ENCODE results near the gene HEG1.

HEG1 gene

GRCh38 chr3:125051715-125052581, 3.8 kb downstream of the HEG1 start:
- H3K27ac ChIP-seq (replicated peaks; ENCODE audit: low read length) = peak overlapping the region; percentile 15
- no peak overlapping the region for H4K8ac ChIP-seq (ENCODE audit: low read depth, low read length)
- H3K18ac ChIP-seq (ENCODE audit: low read length) = peak overlapping the region; percentile 33
- no peak overlapping the region for H3K4ac ChIP-seq (ENCODE audit: low read length)
- peaks cover 0 to 4% (median under 1%) of the 10 kb centered on the region in 3 experiments for H3K27me3 ChIP-seq (ENCODE audit: control insufficient read depth in 3 of 3, insufficient read depth in 3 of 3, low read depth in 1 of 3, low read length in 3 of 3)
- no peak for DNase-seq (ENCODE audit: low spot score)
- WGBS, 2 donors (ENCODE audit: extremely low coverage in 2 of 2, insufficient read length in 2 of 2, insufficient replicate concordance in 1 of 2) = no CpG with 5 or more reads among the region's 14 CpGs
- peaks cover 0 to 18% of the 10 kb centered on the region in 2 donors for H3K36me3 ChIP-seq (replicated peaks in 1 of 2; ENCODE audit: control insufficient read depth in 2 of 2, insufficient read depth in 2 of 2, low read length in 2 of 2)
- peaks cover 25 to 35% of the 10 kb centered on the region in 2 donors for H3K4me1 ChIP-seq (ENCODE audit: control insufficient read depth in 2 of 2, insufficient read depth in 1 of 2, low read depth in 1 of 2, low read length in 2 of 2)
- no peak overlapping the region for H3K14ac ChIP-seq (ENCODE audit: low read length)
- H3K9ac ChIP-seq (ENCODE audit: low read depth, low read length, poor library complexity) = no peak overlapping the region
- H2AFZ ChIP-seq (ENCODE audit: low read length) = peak overlapping the region; percentile 43
- H3K9me3 ChIP-seq (replicated peaks in 1 of 2; ENCODE audit: control insufficient read depth in 2 of 2, insufficient read depth in 1 of 2, low read depth in 1 of 2, low read length in 2 of 2) = peaks cover 0 to 2% of the 10 kb centered on the region in 2 donors
- H2BK15ac ChIP-seq (ENCODE audit: low read length) = no peak overlapping the region
- peak overlapping the region; percentile 51 for H3K4me2 ChIP-seq (ENCODE audit: insufficient read depth, low read length, poor library complexity, severe bottlenecking)
- no peak overlapping the region for H2BK5ac ChIP-seq (ENCODE audit: low read length)
- no peak overlapping the region for H2BK12ac ChIP-seq (ENCODE audit: low read length)
- H3K23ac ChIP-seq (ENCODE audit: low read depth, low read length, poor library complexity) = no peak overlapping the region
- no peaks in the 10 kb centered on the region for H3K79me1 ChIP-seq (ENCODE audit: low read depth, low read length)
- peak overlapping the region in 1 of 2 donors; percentile 28 for H3K4me3 ChIP-seq (ENCODE audit: low read length in 2 of 2)
- no peak overlapping the region for H2AK5ac ChIP-seq (ENCODE audit: low read depth, low read length)
- no peak overlapping the region for H2BK120ac ChIP-seq (ENCODE audit: low read depth, low read length)
- no peak overlapping the region for H4K91ac ChIP-seq (ENCODE audit: low read depth, low read length, poor library complexity)

GRCh38 chr3:125051205-125051604, 4.6 kb downstream of the HEG1 start:
- no peak overlapping the region for H2BK5ac ChIP-seq (ENCODE audit: low read length)
- no peak overlapping the region for H3K9ac ChIP-seq (ENCODE audit: low read depth, low read length, poor library complexity)
- no peak overlapping the region for H3K4me3 ChIP-seq (ENCODE audit: low read length in 2 of 2)
- H2AFZ ChIP-seq (ENCODE audit: low read length) = no peak overlapping the region
- H3K14ac ChIP-seq (ENCODE audit: low read length) = no peak overlapping the region
- peaks cover 0 to 24% of the 10 kb centered on the region in 2 donors for H3K36me3 ChIP-seq (replicated peaks in 1 of 2; ENCODE audit: control insufficient read depth in 2 of 2, insufficient read depth in 2 of 2, low read length in 2 of 2)
- no peaks in the 10 kb centered on the region for H3K79me1 ChIP-seq (ENCODE audit: low read depth, low read length)
- no peak overlapping the region for H2AK5ac ChIP-seq (ENCODE audit: low read depth, low read length)
- no peaks in the 10 kb centered on the region for H3K27me3 ChIP-seq (ENCODE audit: control insufficient read depth in 3 of 3, insufficient read depth in 3 of 3, low read depth in 1 of 3, low read length in 3 of 3)
- no peak overlapping the region for H3K27ac ChIP-seq (replicated peaks; ENCODE audit: low read length)
- H4K91ac ChIP-seq (ENCODE audit: low read depth, low read length, poor library complexity) = no peak overlapping the region
- H2BK120ac ChIP-seq (ENCODE audit: low read depth, low read length) = no peak overlapping the region
- H2BK12ac ChIP-seq (ENCODE audit: low read length) = no peak overlapping the region
- WGBS, 2 donors (ENCODE audit: extremely low coverage in 2 of 2, insufficient read length in 2 of 2, insufficient replicate concordance in 1 of 2) = no CpG with 5 or more reads among the region's 7 CpGs
- no peak overlapping the region for H3K18ac ChIP-seq (ENCODE audit: low read length)
- DNase-seq (ENCODE audit: low spot score) = no peak
- H3K23ac ChIP-seq (ENCODE audit: low read depth, low read length, poor library complexity) = no peak overlapping the region
- peaks cover 0 to 3% of the 10 kb centered on the region in 2 donors for H3K9me3 ChIP-seq (replicated peaks in 1 of 2; ENCODE audit: control insufficient read depth in 2 of 2, insufficient read depth in 1 of 2, low read depth in 1 of 2, low read length in 2 of 2)
- no peak overlapping the region for H4K8ac ChIP-seq (ENCODE audit: low read depth, low read length)
- no peak overlapping the region for H3K4ac ChIP-seq (ENCODE audit: low read length)
- H3K4me2 ChIP-seq (ENCODE audit: insufficient read depth, low read length, poor library complexity, severe bottlenecking) = no peak overlapping the region
- no peak overlapping the region for H2BK15ac ChIP-seq (ENCODE audit: low read length)
- peaks cover 22 to 31% of the 10 kb centered on the region in 2 donors for H3K4me1 ChIP-seq (ENCODE audit: control insufficient read depth in 2 of 2, insufficient read depth in 1 of 2, low read depth in 1 of 2, low read length in 2 of 2)

GRCh38 chr3:125050488-125051090, 5.2 kb downstream of the HEG1 start:
- Histone ChIP-seq H2BK5ac (ENCODE audit: low read length) (no peak overlapping the region), H3K9me3 (replicated peaks in 1 of 2; ENCODE audit: control insufficient read depth in 2 of 2, insufficient read depth in 1 of 2, low read depth in 1 of 2, low read length in 2 of 2) (peaks cover 0 to 3% of the 10 kb centered on the region in 2 donors), H2BK15ac (ENCODE audit: low read length) (no peak overlapping the region), H2AK5ac (ENCODE audit: low read depth, low read length) (no peak overlapping the region), H2AFZ (ENCODE audit: low read length) (no peak overlapping the region), H3K9ac (ENCODE audit: low read depth, low read length, poor library complexity) (no peak overlapping the region), H3K4me2 (ENCODE audit: insufficient read depth, low read length, poor library complexity, severe bottlenecking) (no peak overlapping the region), H2BK120ac (ENCODE audit: low read depth, low read length) (no peak overlapping the region), H3K79me1 (ENCODE audit: low read depth, low read length) (no peaks in the 10 kb centered on the region), H3K4me1 (ENCODE audit: control insufficient read depth in 2 of 2, insufficient read depth in 1 of 2, low read depth in 1 of 2, low read length in 2 of 2) (peaks cover 22 to 31% of the 10 kb centered on the region in 2 donors), H3K27ac (replicated peaks; ENCODE audit: low read length) (no peak overlapping the region), H3K4me3 (ENCODE audit: low read length in 2 of 2) (no peak overlapping the region), H4K91ac (ENCODE audit: low read depth, low read length, poor library complexity) (no peak overlapping the region), H3K14ac (ENCODE audit: low read length) (no peak overlapping the region), H2BK12ac (ENCODE audit: low read length) (no peak overlapping the region), H3K4ac (ENCODE audit: low read length) (no peak overlapping the region), H3K27me3 (ENCODE audit: control insufficient read depth in 3 of 3, insufficient read depth in 3 of 3, low read depth in 1 of 3, low read length in 3 of 3) (no peaks in the 10 kb centered on the region), H4K8ac (ENCODE audit: low read depth, low read length) (no peak overlapping the region), H3K23ac (ENCODE audit: low read depth, low read length, poor library complexity) (no peak overlapping the region), H3K36me3 (replicated peaks in 1 of 2; ENCODE audit: control insufficient read depth in 2 of 2, insufficient read depth in 2 of 2, low read length in 2 of 2) (peaks cover 0 to 24% of the 10 kb centered on the region in 2 donors), H3K18ac (ENCODE audit: low read length) (no peak overlapping the region)
- WGBS, 2 donors (ENCODE audit: extremely low coverage in 2 of 2, insufficient read length in 2 of 2, insufficient replicate concordance in 1 of 2) = no CpG with 5 or more reads among the region's 6 CpGs
- DNase-seq (ENCODE audit: low spot score) = no peak

- no peak overlapping the region for H3K27ac ChIP-seq (replicated peaks; ENCODE audit: low read length)
- H3K14ac ChIP-seq (ENCODE audit: low read length) = no peak overlapping the region
- H3K9ac ChIP-seq (ENCODE audit: low read depth, low read length, poor library complexity) = no peak overlapping the region
- H3K36me3 ChIP-seq (replicated peaks in 1 of 2; ENCODE audit: control insufficient read depth in 2 of 2, insufficient read depth in 2 of 2, low read length in 2 of 2) = peaks cover 0 to 24% of the 10 kb centered on the region in 2 donors
- H2BK120ac ChIP-seq (ENCODE audit: low read depth, low read length) = no peak overlapping the region
- no peak overlapping the region for H2BK5ac ChIP-seq (ENCODE audit: low read length)
- no peaks in the 10 kb centered on the region for H3K27me3 ChIP-seq (ENCODE audit: control insufficient read depth in 3 of 3, insufficient read depth in 3 of 3, low read depth in 1 of 3, low read length in 3 of 3)
- no peak overlapping the region for H2BK15ac ChIP-seq (ENCODE audit: low read length)
- H3K4me1 ChIP-seq (ENCODE audit: control insufficient read depth in 2 of 2, insufficient read depth in 1 of 2, low read depth in 1 of 2, low read length in 2 of 2) = peaks cover 30 to 35% of the 10 kb centered on the region in 2 donors
- H2AFZ ChIP-seq (ENCODE audit: low read length) = no peak overlapping the region
- H2AK5ac ChIP-seq (ENCODE audit: low read depth, low read length) = no peak overlapping the region
- H3K18ac ChIP-seq (ENCODE audit: low read length) = no peak overlapping the region
- H3K79me1 ChIP-seq (ENCODE audit: low read depth, low read length) = no peaks in the 10 kb centered on the region
- no peak overlapping the region for H3K23ac ChIP-seq (ENCODE audit: low read depth, low read length, poor library complexity)
- no peak overlapping the region for H2BK12ac ChIP-seq (ENCODE audit: low read length)
- no peak overlapping the region for H3K4ac ChIP-seq (ENCODE audit: low read length)
- H3K9me3 ChIP-seq (replicated peaks in 1 of 2; ENCODE audit: control insufficient read depth in 2 of 2, insufficient read depth in 1 of 2, low read depth in 1 of 2, low read length in 2 of 2) = peaks cover 0 to 3% of the 10 kb centered on the region in 2 donors
- H3K4me3 ChIP-seq (ENCODE audit: low read length in 2 of 2) = no peak overlapping the region
- WGBS, 2 donors (ENCODE audit: extremely low coverage in 2 of 2, insufficient read length in 2 of 2, insufficient replicate concordance in 1 of 2) = no CpG with 5 or more reads among the region's 3 CpGs
- H4K8ac ChIP-seq (ENCODE audit: low read depth, low read length) = no peak overlapping the region
- H4K91ac ChIP-seq (ENCODE audit: low read depth, low read length, poor library complexity) = no peak overlapping the region
- DNase-seq (ENCODE audit: low spot score) = no peak
- H3K4me2 ChIP-seq (ENCODE audit: insufficient read depth, low read length, poor library complexity, severe bottlenecking) = no peak overlapping the region
Measured at GRCh38 chr3:125048282-125048681, 7.5 kb downstream of the HEG1 start.
